ENCODE data around the gene SPTB.

The SPTB gene

GRCh38 chr14:64746298-64747250, 133.1 kb downstream of the SPTB start:
- no peak for DNase-seq

GRCh38 chr14:64745511-64746091, 134.1 kb downstream of the SPTB start:
- no peak for DNase-seq

GRCh38 chr14:64743061-64743460, 136.6 kb downstream of the SPTB start:
- DNase-seq = no peak

- no peak for DNase-seq
These were observed 137.7 kb downstream of the SPTB start for GRCh38 chr14:64741961-64742360.

- no peak for DNase-seq
These were observed 138.5 kb downstream of the SPTB start for GRCh38 chr14:64741200-64741599.

GRCh38 chr14:64738281-64738804, 141.4 kb downstream of the SPTB start:
- no peak for DNase-seq

GRCh38 chr14:64737391-64738280, 142.1 kb downstream of the SPTB start:
- DNase-seq = no peak

GRCh38 chr14:64736271-64737169, 143.2 kb downstream of the SPTB start:
- DNase-seq = peak; percentile 45

- peak; percentile 42 for DNase-seq
These were observed 144.7 kb downstream of the SPTB start for GRCh38 chr14:64734990-64735389.

GRCh38 chr14:64733899-64734298, 145.8 kb downstream of the SPTB start:
- peak; percentile 21 for DNase-seq

- peak; percentile 20 for DNase-seq
These were observed 146.4 kb downstream of the SPTB start for GRCh38 chr14:64733321-64733720.

- DNase-seq = peak; percentile 43
These were observed 147.1 kb downstream of the SPTB start for GRCh38 chr14:64732536-64733120.

- DNase-seq = no peak
These were observed 147.6 kb downstream of the SPTB start for GRCh38 chr14:64732066-64732465.

GRCh38 chr14:64731141-64731581, 148.5 kb downstream of the SPTB start:
- DNase-seq = no peak

GRCh38 chr14:64730681-64731080, 149.0 kb downstream of the SPTB start:
- DNase-seq = peak; percentile 46

GRCh38 chr14:64730061-64730440, 149.7 kb downstream of the SPTB start:
- DNase-seq = peak; percentile 35

GRCh38 chr14:64729386-64730060, 150.2 kb downstream of the SPTB start:
- DNase-seq = peak; percentile 33

- peak; percentile 29 for DNase-seq
These were observed 150.9 kb downstream of the SPTB start for GRCh38 chr14:64728856-64729255.

GRCh38 chr14:64728106-64728505, 151.6 kb downstream of the SPTB start:
- peak; percentile 36 for DNase-seq

GRCh38 chr14:64727551-64728071, 152.1 kb downstream of the SPTB start:
- DNase-seq = peak; percentile 46

GRCh38 chr14:64726585-64726890, 153.2 kb downstream of the SPTB start:
- DNase-seq = peak; percentile 92
